CD14-positive monocyte (primary cell): Measurements from ENCODE around the gene SYNJ2. TPM values are rescaled to one million over a fixed set of nuclear protein-coding genes. Genes with fewer than 3 reads are reported as not detected.
A peak's percentile ranks its signal among the peaks of the same experiment; 100 is the strongest.

Experiments used
- DNase-seq, 3 donors: peaks; one replicate each; pipeline ENCODE4 v3.0.0-alpha.2; 2011 to 2022
- H2AFZ ChIP-seq: 2 replicates; pipeline ENCODE4 v1.6.0; 2012; ENCODE audit warnings: mild to moderate bottlenecking, low read depth, low read length, inconsistent platforms; ENCODE audit not compliant: insufficient read depth, poor library complexity, severe bottlenecking
- H3K27ac ChIP-seq, 2 donors: 1 replicate in 1 of 2; 2 replicates in 1 of 2; pipeline ENCODE4 v1.5.1; 2012 to 2013; ENCODE audit warnings: low read length in 2 of 2, control low read depth in 1 of 2, inconsistent platforms in 1 of 2, low read depth in 1 of 2, mild to moderate bottlenecking in 1 of 2
- H3K27me3 ChIP-seq, 2 donors: one replicate each; pipeline versions ENCODE4 v1.6.0 to v1.6.1; 2011 to 2013; ENCODE audit warnings: low read length in 2 of 2; ENCODE audit not compliant: control insufficient read depth in 2 of 2, insufficient read depth in 2 of 2
- H3K36me3 ChIP-seq, 2 donors: replicated peaks in 1 of 2; 1 replicate in 1 of 2; 2 replicates in 1 of 2; pipeline versions ENCODE4 v1.5.1 to v1.6.1; 2012 to 2013; ENCODE audit warnings: low read length in 2 of 2, control low read depth in 1 of 2, inconsistent platforms in 1 of 2, mild to moderate bottlenecking in 1 of 2; ENCODE audit not compliant: insufficient read depth in 2 of 2, control insufficient read depth in 1 of 2
- H3K4me1 ChIP-seq, 2 donors: 1 replicate in 1 of 2; 2 replicates in 1 of 2; pipeline versions ENCODE4 v1.5.1 to v1.6.1; 2012 to 2013; ENCODE audit warnings: low read length in 2 of 2, control low read depth in 1 of 2, inconsistent platforms in 1 of 2, mild to moderate bottlenecking in 1 of 2, moderate library complexity in 1 of 2; ENCODE audit not compliant: insufficient read depth in 2 of 2, control insufficient read depth in 1 of 2
- H3K4me2 ChIP-seq: replicated peaks from 2 replicates; pipeline ENCODE3; 2012; ENCODE audit warnings: low read length, moderate library complexity, mild to moderate bottlenecking; ENCODE audit not compliant: poor library complexity, severe bottlenecking; ENCODE audit errors: extremely low read depth
- H3K4me3 ChIP-seq, 3 experiments: fragments of 200-600 bp in 1 of 3; sonication (generic) in 1 of 3; replicated peaks in 1 of 3; 1 replicate in 2 of 3; 2 replicates in 1 of 3; pipeline ENCODE4 v1.5.1; 2011 to 2013; ENCODE audit warnings: low read length in 3 of 3, mild to moderate bottlenecking in 3 of 3, control low read depth in 2 of 3, low read depth in 2 of 3, inconsistent platforms in 1 of 3, moderate library complexity in 1 of 3
- H3K79me2 ChIP-seq: 2 replicates; pipeline ENCODE4 v1.6.0; 2012; ENCODE audit warnings: mild to moderate bottlenecking, control low read depth, inconsistent platforms, low read length, moderate library complexity; ENCODE audit not compliant: insufficient read depth
- H3K9ac ChIP-seq: 2 replicates; pipeline ENCODE4 v1.6.0; 2017; ENCODE audit warnings: low read length, mild to moderate bottlenecking; ENCODE audit not compliant: insufficient read depth, poor library complexity, severe bottlenecking
- H3K9me3 ChIP-seq, 2 donors: replicated peaks in 1 of 2; 1 replicate in 1 of 2; 2 replicates in 1 of 2; pipeline versions ENCODE4 v1.5.1 to v1.6.1; 2012 to 2013; ENCODE audit warnings: low read length in 2 of 2, control low read depth in 1 of 2; ENCODE audit not compliant: control insufficient read depth in 1 of 2, insufficient read depth in 1 of 2
- H4K20me1 ChIP-seq: 2 replicates; pipeline ENCODE4 v1.6.0; 2012; ENCODE audit warnings: mild to moderate bottlenecking, low read length, control low read depth, moderate library complexity; ENCODE audit not compliant: insufficient read depth
- H3K27ac Mint-ChIP-seq, 7 donors: one replicate each; pipeline ENCODE4 v1.8.0; 2020; ENCODE audit warnings: mild to moderate bottlenecking in 7 of 7, mixed read lengths in 7 of 7, moderate library complexity in 6 of 7, inconsistent platforms in 2 of 7
- H3K27me3 Mint-ChIP-seq, 3 donors: one replicate each; pipeline ENCODE4 v1.8.0; 2021 to 2022; ENCODE audit warnings: low read depth in 3 of 3, mild to moderate bottlenecking in 3 of 3, mixed read lengths in 3 of 3, moderate library complexity in 3 of 3, inconsistent platforms in 1 of 3
- H3K36me3 Mint-ChIP-seq, 2 donors: one replicate each; pipeline ENCODE4 v1.8.0; 2020; ENCODE audit warnings: mixed read lengths in 2 of 2, inconsistent platforms in 1 of 2, mild to moderate bottlenecking in 1 of 2
- H3K4me1 Mint-ChIP-seq: one replicate; pipeline ENCODE4 v1.8.0; 2020; ENCODE audit warnings: mild to moderate bottlenecking, mixed read lengths
- H3K4me3 Mint-ChIP-seq, 2 donors: one replicate each; pipeline ENCODE4 v1.8.0; 2020; ENCODE audit warnings: mild to moderate bottlenecking in 2 of 2, mixed read lengths in 2 of 2, moderate library complexity in 1 of 2
- H3K9me3 Mint-ChIP-seq, 7 donors: one replicate each; pipeline ENCODE4 v1.8.0; 2020 to 2022; ENCODE audit warnings: mixed read lengths in 7 of 7, mild to moderate bottlenecking in 6 of 7, moderate library complexity in 6 of 7, inconsistent platforms in 2 of 7
- CTCF ChIP-seq: fragments of 200-600 bp; IDR thresholded peaks from one replicate; pipeline ENCODE4 v1.8.0; 2022; ENCODE audit warnings: antibody characterized with exemption, mild to moderate bottlenecking
- WGBS: methylation state at CpG from one replicate; pipeline ENCODE4 v1.1.5; 2013; ENCODE audit warnings: missing lambda C conversion rate; ENCODE audit not compliant: insufficient coverage; 5-methylcytosine and 5-hydroxymethylcytosine counted together
- intact Hi-C, 2 donors: fragments of 100-400 bp; cut with micrococcal nuclease; formaldehyde crosslinking; loops; one replicate each; pipeline versions ENCODE4 v1.15.0 to v1.15.1; 2023
- polyA plus RNA-seq, 3 donors: library from polyadenylated mRNA; depleted of rRNA in 1 of 3; unstranded in 2 of 3; stranded (reverse) in 1 of 3; fragments of 300-500 nt in 2 of 3; fragments of >200 nt in 1 of 3; fragmentation: Illumina TruSeq in 2 of 3; gene quantifications; 1 replicate in 2 of 3; 2 replicates in 1 of 3; pipeline ENCODE4 v1.2.3, GENCODE V29; 2012 to 2021

The SYNJ2 gene
- polyA plus RNA-seq, 3 donors: 0.82 to 2.0 (median 1.6) TPM

DNA sequence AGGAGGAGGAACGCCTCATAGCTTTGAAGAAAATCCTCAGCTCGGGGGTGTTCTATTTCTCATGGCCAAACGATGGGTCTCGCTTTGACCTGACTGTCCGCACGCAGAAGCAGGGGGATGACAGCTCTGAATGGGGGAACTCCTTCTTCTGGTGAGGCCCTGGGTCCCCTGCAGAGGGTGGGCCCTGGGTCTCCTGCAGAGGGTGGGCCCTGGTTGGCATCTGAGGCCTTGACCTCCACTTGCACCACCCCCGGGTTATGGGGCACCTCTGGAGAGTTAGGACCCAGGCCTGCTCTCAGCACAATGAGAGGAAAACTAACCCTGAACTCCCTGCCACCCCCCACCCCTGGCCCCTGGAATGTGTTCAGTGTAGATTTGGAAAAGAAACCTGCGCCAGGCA, 47.2 kb downstream of the SYNJ2 start:
- Histone ChIP-seq H3K27me3 (no peaks in the 10 kb centered on the region), H2AFZ (no peak overlapping the region), H3K9ac (no peak overlapping the region), H3K9me3 (no peaks in the 10 kb centered on the region), H3K4me3 (no peak overlapping the region), H3K4me1 (peaks cover 59 to 76% of the 10 kb centered on the region in 2 donors), H3K36me3 (no peaks in the 10 kb centered on the region), H3K79me2 (no peaks in the 10 kb centered on the region), H4K20me1 (no peaks in the 10 kb centered on the region), H3K4me2 (no peak overlapping the region), H3K27ac (no peak overlapping the region)
- Mint-ChIP-seq H3K27me3 (peaks cover 2 to 8% (median 6%) of the 10 kb centered on the region in 3 donors), H3K4me1 (peaks cover 49% of the 10 kb centered on the region), H3K9me3 (peaks cover 0 to 2% (median 0%) of the 10 kb centered on the region in 7 donors), H3K36me3 (peaks cover 0 to 2% of the 10 kb centered on the region in 2 donors), H3K27ac (no peak overlapping the region), H3K4me3 (no peak overlapping the region)
- no peak for TF ChIP-seq CTCF
- intact Hi-C loops: no loop called here
- DNase-seq: no peak
- WGBS: 100% methylated on average over 4 of the region's 8 CpGs

DNA sequence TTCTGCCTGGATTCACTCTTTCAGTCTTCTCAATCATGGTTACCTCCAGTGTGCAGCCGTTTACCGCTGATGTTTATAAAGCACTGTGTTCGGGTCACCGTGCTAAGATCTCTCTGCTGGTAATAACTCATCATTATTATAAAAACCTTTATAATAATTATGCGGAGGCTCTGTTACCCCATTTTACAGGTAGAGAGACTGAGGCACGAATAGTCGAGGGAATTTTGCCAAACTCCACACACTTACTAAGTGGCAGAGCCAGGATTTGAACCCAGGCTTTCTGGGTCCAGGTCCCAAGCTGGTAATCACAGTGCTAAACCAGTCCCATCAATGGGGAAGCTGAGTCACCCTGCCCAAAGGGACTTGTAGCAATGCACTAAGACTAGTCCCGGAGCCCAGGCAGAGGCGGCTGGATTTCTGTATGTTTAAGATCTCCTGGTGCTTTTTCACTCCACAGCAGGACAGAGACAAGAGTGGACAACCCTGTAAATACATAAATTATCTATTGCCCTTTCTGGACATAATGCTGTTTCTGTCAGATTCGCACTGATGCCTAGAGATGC, 48.1 kb downstream of the SYNJ2 start:
- DNase-seq: peak; percentile 52 to 78 (median 74)

More for the DNA sequence above, 48.1 kb downstream of the SYNJ2 start:
- Histone ChIP-seq H3K4me2 (no peak overlapping the region), H3K27me3 (no peaks in the 10 kb centered on the region), H2AFZ (no peak overlapping the region), H3K9ac (no peak overlapping the region), H3K4me3 (no peak overlapping the region), H3K36me3 (no peaks in the 10 kb centered on the region), H3K4me1 (peaks cover 64 to 83% of the 10 kb centered on the region in 2 donors), H3K79me2 (no peaks in the 10 kb centered on the region), H3K9me3 (no peaks in the 10 kb centered on the region), H4K20me1 (no peaks in the 10 kb centered on the region), H3K27ac (peak overlapping the region in 1 of 2 donors; percentile 37)
- Mint-ChIP-seq H3K4me3 (no peak overlapping the region), H3K27ac (peak overlapping the region in 6 of 7 donors; percentile 75 to 98 (median 90)), H3K27me3 (peaks cover 2 to 8% (median 6%) of the 10 kb centered on the region in 3 donors), H3K4me1 (peaks cover 56% of the 10 kb centered on the region), H3K36me3 (peaks cover 0 to 2% of the 10 kb centered on the region in 2 donors), H3K9me3 (peaks cover 0 to 2% (median 0%) of the 10 kb centered on the region in 7 donors)
- no peak for TF ChIP-seq CTCF
- 100% methylated on average over 3 of the region's 10 CpGs for WGBS
- intact Hi-C loops: loop anchor here in 1 of 2 donors (5.0 kb wide), 2 partner anchors 43 to 47 kb away; partner anchors contain the start of gene SYNJ2
